Gastroesophageal sphincter (tissue), 4 donors: Measurements from ENCODE around the gene TBC1D23. TPM values are rescaled to one million over a fixed set of nuclear protein-coding genes. Genes with fewer than 3 reads are reported as not detected.
"Not testable (repeated sequence)": the region's sequence is repeated elsewhere in the genome, so short reads cannot be mapped to it uniquely, and the experiment has no call there.

Experiments
- ATAC-seq: fragments of 150-250 bp; one replicate; pipeline ENCODE4 v1.9.1; 2016; ENCODE audit warnings: mild to moderate bottlenecking, moderate library complexity
- H3K27ac ChIP-seq, 4 donors: fragments of 200-600 bp; sonication (generic) in 3 of 4; 1 replicate in 3 of 4; 2 replicates in 1 of 4; pipeline ENCODE4 v1.5.1; 2016 to 2019
- H3K27me3 ChIP-seq: fragments of 200-600 bp; sonication (generic); one replicate; pipeline ENCODE4 v1.5.1; 2019
- H3K36me3 ChIP-seq, 2 donors: fragments of 200-600 bp; sonication (generic); one replicate each; pipeline ENCODE4 v1.5.1; 2019; ENCODE audit warnings: control low read depth in 1 of 2
- H3K4me1 ChIP-seq, 3 donors: fragments of 200-600 bp; sonication (generic); 1 replicate in 2 of 3; 2 replicates in 1 of 3; pipeline ENCODE4 v1.5.1; 2016 to 2019; ENCODE audit warnings: control low read depth in 2 of 3
- H3K4me3 ChIP-seq, 2 donors: fragments of 200-600 bp; sonication (generic); one replicate each; pipeline ENCODE4 v1.5.1; 2019; ENCODE audit warnings: mild to moderate bottlenecking in 1 of 2, moderate library complexity in 1 of 2
- H3K9me3 ChIP-seq, 3 donors: fragments of 200-600 bp; sonication (generic); one replicate each; pipeline ENCODE4 v1.5.1; 2017 to 2019; ENCODE audit warnings: control low read depth in 2 of 3
- EP300 ChIP-seq: sonication (generic); formaldehyde crosslinking; IDR thresholded peaks from one replicate; pipeline ENCODE4 v1.6.1; 2017; ENCODE audit warnings: antibody characterized with exemption, mild to moderate bottlenecking
- POLR2A ChIP-seq, 2 donors: fragments of 450-650 bp; IDR thresholded peaks; one replicate each; pipeline ENCODE4 v1.6.1; 2017; ENCODE audit warnings: antibody characterized with exemption in 2 of 2, mild to moderate bottlenecking in 2 of 2, moderate library complexity in 1 of 2
- POLR2AphosphoS5 ChIP-seq: sonication (generic); formaldehyde crosslinking; IDR thresholded peaks from one replicate; pipeline ENCODE4 v1.6.1; 2017; ENCODE audit warnings: antibody characterized with exemption
- WGBS, 2 donors: methylation state at CpG; one replicate each; pipeline ENCODE4 v1.1.5; 2018; ENCODE audit warnings: low coverage in 1 of 2; 5-methylcytosine and 5-hydroxymethylcytosine counted together
- total RNA-seq, 4 donors: library from RNA; depleted of rRNA; stranded (reverse); fragments of >200 nt; gene quantifications; one replicate each; pipeline ENCODE4 v1.1.0, GENCODE V29; 2016
- TF ChIP-seq, protein P1 (sequence below), 4 experiments: fragments of 200-600 bp in 2 of 4; fragments of 450-650 bp in 2 of 4; sonication (generic) in 1 of 4; IDR thresholded peaks; one replicate each; pipeline ENCODE4 v1.5.1; 2017 to 2019; ENCODE audit warnings: antibody characterized with exemption in 4 of 4, mild to moderate bottlenecking in 2 of 4, moderate library complexity in 2 of 4

Gene TBC1D23
- total RNA-seq, 4 donors from 2014 or later = 23.9 to 37.2 (median 34.0) TPM

DNA sequence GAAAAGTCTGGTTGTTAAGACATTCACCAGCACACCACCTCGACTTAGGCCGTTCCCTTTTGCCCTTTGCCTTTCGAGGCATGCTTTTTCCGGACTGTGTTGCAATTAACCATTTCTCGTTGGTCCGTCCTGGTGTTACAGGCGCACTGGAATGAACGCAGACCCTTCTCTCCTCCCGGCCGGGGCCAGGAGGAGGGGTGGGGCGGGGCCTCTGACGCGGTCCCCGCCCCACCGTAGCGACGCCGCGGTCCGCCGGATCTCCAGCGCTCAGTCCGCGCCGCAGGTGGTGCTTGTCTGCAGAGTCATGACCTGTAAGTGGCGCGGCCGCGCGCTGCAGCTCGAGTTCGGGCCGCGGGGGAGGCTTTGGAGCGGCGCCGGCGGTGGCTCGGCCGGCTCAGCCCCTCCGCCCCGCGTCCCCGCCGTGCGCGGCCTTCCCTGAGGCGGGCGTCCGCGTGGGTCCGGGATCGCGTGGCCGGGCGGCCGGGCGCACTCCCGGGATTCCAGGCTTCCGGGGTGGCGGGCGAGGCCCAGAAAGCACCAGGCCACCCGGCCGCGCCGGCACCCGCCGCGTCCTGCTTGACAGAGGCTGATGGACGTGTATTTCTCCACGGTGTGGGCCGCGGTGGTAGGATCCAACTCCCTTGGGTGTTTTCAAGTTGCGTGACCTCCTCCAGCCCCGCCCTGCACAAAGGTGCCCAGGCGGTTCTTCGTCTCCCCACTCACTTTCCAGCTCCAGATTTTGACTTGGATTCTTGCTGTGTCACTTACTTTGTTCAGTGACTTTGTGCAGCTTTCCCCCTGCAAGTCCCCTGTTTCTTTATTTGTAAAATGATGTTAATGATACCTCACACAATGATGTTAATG lies 73.9 kb downstream of the TBC1D23 start, which contains the start of gene NIT2:
NIT2 (plus strand) TSS at position 270 of the 864 bp plus-strand sequence; CDS start at position 305, 35 bp downstream.
- Histone ChIP-seq H3K9me3 (no peaks in the 10 kb centered on the region), H3K27me3 (no peaks in the 10 kb centered on the region), H3K4me3 (peak within 1 kb of the TSS; percentile 74 to 81), H3K36me3 (peaks cover 0 to 16% of the 10 kb centered on the region in 2 donors), H3K4me1 (peaks cover 0 to 21% (median 2%) of the 10 kb centered on the region in 3 donors), H3K27ac (peak within 1 kb of the TSS; percentile 60 to 92 (median 86))
- WGBS, 2 donors = 0 to 5% methylated on average over 6 to 8 of the region's 77 CpGs
- ATAC-seq = peak; percentile 95
- TF ChIP-seq EP300 (no peak), POLR2AphosphoS5 (peak; percentile 39), POLR2A (IDR thresholded peaks at IDR 0.05) (peak; percentile 54 to 61)
- TF ChIP-seq, protein P1, sequence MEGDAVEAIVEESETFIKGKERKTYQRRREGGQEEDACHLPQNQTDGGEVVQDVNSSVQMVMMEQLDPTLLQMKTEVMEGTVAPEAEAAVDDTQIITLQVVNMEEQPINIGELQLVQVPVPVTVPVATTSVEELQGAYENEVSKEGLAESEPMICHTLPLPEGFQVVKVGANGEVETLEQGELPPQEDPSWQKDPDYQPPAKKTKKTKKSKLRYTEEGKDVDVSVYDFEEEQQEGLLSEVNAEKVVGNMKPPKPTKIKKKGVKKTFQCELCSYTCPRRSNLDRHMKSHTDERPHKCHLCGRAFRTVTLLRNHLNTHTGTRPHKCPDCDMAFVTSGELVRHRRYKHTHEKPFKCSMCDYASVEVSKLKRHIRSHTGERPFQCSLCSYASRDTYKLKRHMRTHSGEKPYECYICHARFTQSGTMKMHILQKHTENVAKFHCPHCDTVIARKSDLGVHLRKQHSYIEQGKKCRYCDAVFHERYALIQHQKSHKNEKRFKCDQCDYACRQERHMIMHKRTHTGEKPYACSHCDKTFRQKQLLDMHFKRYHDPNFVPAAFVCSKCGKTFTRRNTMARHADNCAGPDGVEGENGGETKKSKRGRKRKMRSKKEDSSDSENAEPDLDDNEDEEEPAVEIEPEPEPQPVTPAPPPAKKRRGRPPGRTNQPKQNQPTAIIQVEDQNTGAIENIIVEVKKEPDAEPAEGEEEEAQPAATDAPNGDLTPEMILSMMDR (IDR thresholded peaks at IDR 0.05) = peak in 3 of 4 experiments; percentile 19 to 28 (median 20)

GRCh38 chr3:100335434-100335833 lies 74.6 kb downstream of the TBC1D23 start:
- Histone ChIP-seq H3K9me3 (no peaks in the 10 kb centered on the region), H3K4me3 (peak overlapping the region; percentile 74 to 81), H3K27me3 (no peaks in the 10 kb centered on the region), H3K27ac (peak overlapping the region in 3 of 4 donors; percentile 82 to 92 (median 91)), H3K36me3 (peaks cover 0 to 23% of the 10 kb centered on the region in 2 donors), H3K4me1 (peaks cover 0 to 21% (median 2%) of the 10 kb centered on the region in 3 donors)
- WGBS, 2 donors = 83% methylated on average over 9 of the region's 14 CpGs; no CpG with 5 or more reads in 1 of the 2 donors
- no peak for TF ChIP-seq POLR2A (IDR thresholded peaks at IDR 0.05)
- TF ChIP-seq POLR2AphosphoS5 = no peak
- TF ChIP-seq, protein P1 (IDR thresholded peaks at IDR 0.05) = no peak
- TF ChIP-seq EP300 = no peak
- no peak for ATAC-seq

DNA sequence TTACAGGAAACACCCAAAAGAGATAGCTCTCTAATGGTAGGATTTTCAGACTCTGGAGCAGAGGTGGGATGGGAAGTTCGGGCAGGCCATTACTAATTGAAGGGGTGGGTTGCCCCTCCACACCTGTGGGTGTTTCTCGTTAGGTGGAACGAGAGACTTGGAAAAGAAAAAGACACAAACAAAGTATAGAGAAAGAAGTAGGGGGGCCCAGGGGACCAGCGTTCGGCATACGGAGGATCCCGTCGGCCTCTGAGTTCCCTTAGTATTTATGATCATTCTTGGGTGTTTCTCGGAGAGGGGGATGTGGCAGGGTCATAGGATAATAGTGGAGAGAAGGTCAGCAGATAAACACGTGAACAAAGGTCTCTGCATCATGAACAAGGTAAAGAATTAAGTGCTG lies 75.4 kb downstream of the TBC1D23 start:
- not testable (repeated sequence) for H3K27me3 ChIP-seq, H3K4me3 ChIP-seq, H3K9me3 ChIP-seq, ATAC-seq
- H3K27ac ChIP-seq = peak overlapping the region in 3 of 4 donors; percentile 82 to 92 (median 91)
- H3K36me3 ChIP-seq = peaks cover 0 to 31% of the 10 kb centered on the region in 2 donors
- H3K4me1 ChIP-seq = peaks cover 0 to 21% (median 2%) of the 10 kb centered on the region in 3 donors
- WGBS, 2 donors = 88 to 100% methylated on average over 2 to 10 of the region's 10 CpGs

GRCh38 chr3:100338911-100339310 lies 78.1 kb downstream of the TBC1D23 start:
- H3K4me3 ChIP-seq = no peak overlapping the region
- peaks cover 0 to 18% (median 2%) of the 10 kb centered on the region in 3 donors for H3K4me1 ChIP-seq
- ATAC-seq = no peak
- TF ChIP-seq, protein P1 (IDR thresholded peaks at IDR 0.05) = no peak
- TF ChIP-seq POLR2A (IDR thresholded peaks at IDR 0.05) (no peak), POLR2AphosphoS5 (no peak), EP300 (no peak)
- WGBS, 2 donors = 72 to 99% methylated on average over 6 to 9 of the region's 10 CpGs
- no peak overlapping the region for H3K27ac ChIP-seq
- peaks cover 0 to 58% of the 10 kb centered on the region in 2 donors for H3K36me3 ChIP-seq
- peaks cover 0 to 5% (median 0%) of the 10 kb centered on the region in 3 donors for H3K9me3 ChIP-seq
- H3K27me3 ChIP-seq = no peaks in the 10 kb centered on the region

GRCh38 chr3:100339786-100340185 lies 79.0 kb downstream of the TBC1D23 start:
- H3K36me3 ChIP-seq = peaks cover 0 to 66% of the 10 kb centered on the region in 2 donors
- TF ChIP-seq POLR2AphosphoS5 (no peak), EP300 (no peak), POLR2A (IDR thresholded peaks at IDR 0.05) (no peak)
- TF ChIP-seq, protein P1 (IDR thresholded peaks at IDR 0.05) = no peak
- 98 to 100% methylated on average over 3 to 5 of the region's 5 CpGs for WGBS, 2 donors
- no peak overlapping the region for H3K4me3 ChIP-seq
- H3K27me3 ChIP-seq = no peaks in the 10 kb centered on the region
- peaks cover 0 to 13% (median 2%) of the 10 kb centered on the region in 3 donors for H3K4me1 ChIP-seq
- no peak overlapping the region for H3K27ac ChIP-seq
- no peak for ATAC-seq
- peaks cover 0 to 5% (median 0%) of the 10 kb centered on the region in 3 donors for H3K9me3 ChIP-seq
